Smooth muscle cell of the brain vasculature (primary cell): ENCODE measurements around the gene SMIM8.

ENCODE experiments used
- DNase-seq: peaks from one replicate; pipeline ENCODE4 v3.0.0-alpha.2; 2012; ENCODE audit warnings: low read depth, low spot score

Gene SMIM8

DNA sequence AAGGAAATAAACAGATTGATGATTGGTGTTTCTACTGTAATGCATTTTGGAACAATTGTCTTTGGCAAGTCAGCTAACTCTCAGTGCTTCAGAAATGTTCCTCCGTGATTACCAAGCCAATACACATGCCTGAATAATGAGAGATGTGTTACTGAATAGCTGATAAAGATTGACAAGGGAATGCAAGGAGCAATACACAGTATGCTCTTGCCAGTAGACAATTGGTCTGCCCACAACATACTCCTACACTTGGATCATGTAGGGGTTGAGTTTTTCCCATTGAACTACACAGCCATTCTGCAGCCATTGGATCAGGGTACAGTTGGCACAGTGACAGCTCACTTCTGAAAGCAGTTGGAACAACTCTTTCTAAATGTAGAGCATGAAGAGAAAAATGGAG is 12.3 kb downstream of the SMIM8 start:
- no peak for DNase-seq

DNA sequence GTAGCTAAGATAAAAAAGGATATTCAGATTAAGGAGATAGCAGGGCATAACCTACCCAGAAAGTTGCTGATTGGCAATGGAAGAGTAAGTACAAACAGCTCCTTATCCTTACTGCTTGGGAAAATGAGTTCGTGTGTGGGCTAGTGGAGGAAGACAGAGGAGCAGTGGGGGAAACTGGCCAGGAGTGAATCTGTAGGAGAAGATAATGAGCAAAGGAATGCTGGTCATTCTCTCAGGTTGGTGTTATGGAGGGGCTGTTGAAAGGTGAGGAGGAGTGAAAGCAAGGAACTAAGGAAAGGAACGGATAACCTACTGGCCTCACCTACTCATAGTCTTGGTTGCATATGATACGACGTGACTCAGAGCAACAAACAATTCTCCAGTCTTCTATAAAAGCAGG is 14.0 kb downstream of the SMIM8 start:
- DNase-seq, result no peak

DNA sequence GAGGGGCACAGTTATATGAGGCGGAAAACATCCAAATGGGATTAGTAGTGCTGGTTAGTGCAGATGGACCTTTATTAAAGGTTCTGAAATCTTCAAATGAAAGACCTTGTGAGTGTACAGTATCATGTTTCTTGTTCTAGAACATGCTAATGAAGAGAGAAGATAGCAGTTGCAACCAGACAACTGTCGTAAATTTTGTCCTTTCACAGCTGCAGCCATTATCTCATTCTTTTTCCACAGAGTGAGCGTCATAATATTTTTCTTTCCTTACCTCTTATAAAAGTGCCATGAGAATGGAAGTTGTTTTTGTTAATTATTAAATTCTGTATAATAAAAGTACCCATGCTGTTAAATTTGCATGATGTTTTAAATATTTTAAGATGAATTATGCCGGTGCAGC is 17.8 kb downstream of the SMIM8 start:
- DNase-seq, result no peak

DNA sequence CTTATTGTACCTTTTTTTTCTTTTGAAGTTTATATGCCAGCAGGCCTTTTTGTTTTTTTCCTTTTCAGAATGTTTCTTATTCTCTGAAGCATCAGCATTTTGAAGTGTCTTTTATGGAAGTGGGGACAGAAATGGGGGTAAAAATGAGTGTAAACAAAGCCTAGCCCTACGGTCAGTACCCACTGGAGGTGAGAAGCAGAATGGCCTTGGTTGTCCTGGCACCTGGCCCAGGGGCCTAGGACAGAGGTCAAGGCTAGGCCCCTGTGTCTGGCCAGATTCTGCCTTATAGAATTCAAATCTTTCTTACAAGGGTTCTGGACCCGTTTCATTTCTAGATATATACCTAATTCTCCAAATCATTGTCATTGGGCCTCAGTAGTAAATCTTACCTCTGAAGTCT is 18.8 kb downstream of the SMIM8 start:
- DNase-seq, result no peak

DNA sequence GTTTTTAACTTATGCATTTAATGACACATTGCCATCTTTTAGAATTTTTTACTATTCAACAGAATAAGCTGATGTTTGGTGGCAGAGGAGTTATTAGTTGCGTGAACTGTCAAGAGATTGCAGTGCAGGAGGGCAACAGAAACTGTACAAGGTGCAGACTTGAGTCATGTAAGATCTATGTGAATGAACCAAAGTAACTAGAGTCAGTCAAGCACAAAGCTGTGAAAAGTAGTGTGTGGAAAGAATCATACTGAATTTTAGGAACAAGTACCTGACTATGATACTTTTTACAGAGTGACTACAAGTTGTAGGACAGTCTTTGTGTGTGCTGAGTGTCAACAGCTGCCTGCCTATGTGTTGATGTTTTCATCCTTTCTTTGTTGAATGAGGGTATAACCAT is 19.5 kb downstream of the SMIM8 start:
- DNase-seq, result no peak

DNA sequence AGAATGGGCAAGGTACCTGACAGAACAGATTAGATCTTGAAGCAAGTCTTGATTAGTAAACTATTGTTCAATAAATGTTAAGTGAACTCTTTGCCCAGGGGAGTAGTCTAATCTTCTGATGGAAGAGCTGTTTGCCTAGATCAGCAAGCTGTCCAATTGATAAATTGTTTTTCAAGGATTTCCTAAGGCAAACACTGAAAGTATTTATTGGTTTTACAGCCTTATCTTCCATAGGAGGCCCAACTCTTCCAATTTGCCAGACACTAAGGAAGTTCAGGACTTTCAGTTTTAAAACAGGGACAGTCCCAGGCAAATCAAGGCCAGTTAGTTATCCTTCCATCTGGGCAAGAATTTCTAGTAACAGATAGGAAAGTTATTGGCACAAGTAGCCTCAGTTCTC is 20.4 kb downstream of the SMIM8 start:
- DNase-seq, result no peak

DNA sequence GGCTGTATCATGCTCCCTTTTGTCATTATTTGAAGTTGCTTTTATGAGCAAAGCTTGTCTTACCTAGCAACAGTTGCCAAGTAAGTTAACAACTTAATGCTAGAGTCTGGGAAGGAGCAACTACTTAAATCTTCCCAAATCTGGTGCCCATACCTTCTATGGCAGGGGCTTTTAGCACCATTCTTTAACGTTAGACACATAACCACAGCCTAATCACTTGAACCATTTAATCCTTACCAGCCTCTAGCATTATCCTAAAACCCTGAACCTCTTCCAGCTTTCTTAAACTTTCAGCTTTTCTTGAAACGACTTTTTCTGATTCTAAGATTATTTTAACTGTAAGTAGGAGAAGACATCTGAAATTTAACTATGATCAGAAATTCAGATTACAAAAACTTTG is 22.3 kb downstream of the SMIM8 start, which contains the start of gene C6orf163:
TSS of gene C6orf163 (plus strand) at position 83 of the 400 bp plus-strand sequence. CDS start at position 370, 287 bp downstream.
- no peak for DNase-seq

DNA sequence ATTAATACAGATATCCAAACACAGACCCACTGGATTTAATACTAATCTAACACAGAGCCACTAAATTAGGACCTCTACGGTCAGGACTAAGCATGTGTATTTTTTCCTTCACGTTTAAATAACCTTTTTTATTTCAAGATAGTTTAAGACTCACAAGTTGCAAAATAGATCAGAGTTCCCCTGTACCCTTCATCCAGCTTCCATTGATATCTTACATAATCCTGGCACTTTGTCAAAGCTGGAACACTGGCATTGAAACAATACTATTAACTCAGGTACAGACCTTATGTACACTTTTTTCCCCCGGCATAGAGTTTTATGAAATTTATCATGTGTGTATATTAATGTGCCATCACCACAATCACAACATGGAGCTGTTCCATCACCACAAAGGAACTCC is 24.3 kb downstream of the SMIM8 start:
- no peak for DNase-seq

DNA sequence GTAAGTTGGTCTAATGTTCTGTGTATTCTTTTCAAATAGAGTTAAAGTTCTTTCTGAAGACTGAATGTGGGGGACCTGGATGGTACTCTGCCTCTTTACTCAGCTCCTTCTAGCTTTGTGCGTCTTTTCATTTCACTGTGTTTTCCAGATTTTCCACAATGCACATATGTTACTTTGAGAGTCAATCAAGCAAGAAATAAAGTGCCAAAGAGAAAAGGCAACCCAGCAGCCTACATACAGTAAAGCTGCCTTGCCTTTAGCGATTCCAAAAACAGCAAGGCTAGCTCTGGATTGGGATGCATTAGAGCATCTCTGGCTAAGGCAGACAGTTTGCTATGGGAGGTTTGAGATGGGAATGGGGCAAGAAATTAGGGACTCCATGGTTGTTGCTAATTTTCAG is 27.5 kb downstream of the SMIM8 start:
- DNase-seq, result no peak

DNA sequence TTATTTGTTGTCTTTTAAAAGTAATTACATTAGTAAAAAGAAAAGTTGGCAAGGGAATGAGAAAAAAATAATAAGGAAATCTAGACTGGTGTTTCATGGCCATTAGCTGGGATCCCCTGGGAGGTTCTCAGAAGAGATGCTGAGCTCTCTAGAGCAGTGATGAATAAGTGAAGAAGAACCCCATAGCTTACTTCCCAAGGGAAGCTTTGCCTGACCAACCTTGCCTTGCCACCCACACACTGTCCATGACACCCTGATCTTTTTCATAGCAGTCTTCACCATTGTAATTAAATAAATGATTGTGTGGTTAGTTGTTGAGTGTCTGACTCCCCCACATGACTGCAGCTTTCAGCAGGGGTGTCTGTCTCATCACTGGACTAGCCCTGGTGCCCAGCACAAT is 28.1 kb downstream of the SMIM8 start:
- no peak for DNase-seq

DNA sequence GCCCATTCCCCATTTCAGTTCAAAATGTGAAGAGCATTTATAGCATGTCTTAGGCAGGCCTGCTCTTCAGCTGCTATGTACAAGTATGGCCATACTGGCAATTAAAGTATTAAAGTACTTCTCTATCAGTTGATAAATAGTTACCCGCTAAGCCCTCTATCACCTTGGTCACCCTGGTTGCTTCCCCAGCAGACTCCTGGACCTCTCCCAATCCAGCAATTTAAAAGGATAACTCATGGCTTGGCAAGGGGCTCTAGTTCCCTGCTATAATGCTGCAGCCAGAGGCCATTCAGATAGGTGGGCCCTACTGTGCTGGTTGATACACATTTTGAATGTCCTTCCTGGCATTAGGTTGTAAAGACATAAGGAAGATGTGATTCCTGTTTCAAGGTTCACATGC is 29.2 kb downstream of the SMIM8 start:
- DNase-seq, result no peak

DNA sequence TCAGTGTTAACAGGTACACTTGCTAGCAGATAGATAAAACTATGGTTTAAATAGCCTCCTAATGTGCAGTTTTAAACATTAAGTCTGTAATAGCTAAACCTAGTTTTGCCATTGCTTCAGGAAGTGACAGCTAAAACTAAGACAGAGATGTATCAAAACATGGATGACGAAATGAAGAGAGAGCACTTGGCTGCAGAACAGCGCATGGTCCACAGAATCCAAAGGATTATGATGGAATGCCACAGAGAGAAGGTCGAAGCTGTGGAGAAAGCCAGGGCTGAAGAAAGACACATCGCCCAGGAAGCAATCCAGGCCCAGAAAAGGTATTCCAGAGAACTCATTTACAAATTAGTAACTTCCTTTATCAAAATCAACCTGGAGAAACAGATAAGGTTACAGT is 33.8 kb downstream of the SMIM8 start:
- DNase-seq, result no peak

DNA sequence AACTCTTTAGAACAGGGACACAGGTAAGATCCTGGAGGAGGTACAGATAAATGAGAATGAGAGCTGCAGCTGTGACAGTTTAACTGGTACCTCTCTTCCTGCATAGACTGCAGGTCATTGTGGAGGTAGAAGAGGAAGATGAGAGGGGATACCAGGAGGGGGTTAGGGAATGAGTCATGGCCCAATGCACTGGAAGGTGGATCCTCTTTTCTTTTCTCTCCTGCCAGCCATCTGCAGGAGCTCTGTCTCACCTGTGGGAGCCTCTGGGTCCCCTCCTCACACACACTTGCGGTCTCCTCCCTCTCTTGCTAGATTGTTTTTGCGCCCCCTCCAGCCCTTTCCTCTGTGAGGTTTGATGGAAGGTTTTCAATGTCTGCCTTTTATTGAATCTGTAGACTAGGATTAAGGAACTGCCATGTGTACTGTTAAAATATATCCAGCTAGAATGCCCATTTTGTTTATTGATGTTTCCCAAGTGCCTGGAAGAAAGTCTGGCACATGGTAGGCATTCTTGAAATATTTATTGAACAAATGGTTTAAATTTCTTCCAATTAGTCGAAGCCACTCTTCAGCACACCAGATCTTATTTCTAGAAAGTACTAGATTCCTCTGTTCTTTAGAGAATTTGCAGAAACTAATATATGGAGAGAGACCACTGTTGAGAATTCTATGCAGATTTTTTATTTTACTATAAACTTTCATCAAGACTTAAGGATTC is 35.2 kb downstream of the SMIM8 start:
- no peak for DNase-seq

DNA sequence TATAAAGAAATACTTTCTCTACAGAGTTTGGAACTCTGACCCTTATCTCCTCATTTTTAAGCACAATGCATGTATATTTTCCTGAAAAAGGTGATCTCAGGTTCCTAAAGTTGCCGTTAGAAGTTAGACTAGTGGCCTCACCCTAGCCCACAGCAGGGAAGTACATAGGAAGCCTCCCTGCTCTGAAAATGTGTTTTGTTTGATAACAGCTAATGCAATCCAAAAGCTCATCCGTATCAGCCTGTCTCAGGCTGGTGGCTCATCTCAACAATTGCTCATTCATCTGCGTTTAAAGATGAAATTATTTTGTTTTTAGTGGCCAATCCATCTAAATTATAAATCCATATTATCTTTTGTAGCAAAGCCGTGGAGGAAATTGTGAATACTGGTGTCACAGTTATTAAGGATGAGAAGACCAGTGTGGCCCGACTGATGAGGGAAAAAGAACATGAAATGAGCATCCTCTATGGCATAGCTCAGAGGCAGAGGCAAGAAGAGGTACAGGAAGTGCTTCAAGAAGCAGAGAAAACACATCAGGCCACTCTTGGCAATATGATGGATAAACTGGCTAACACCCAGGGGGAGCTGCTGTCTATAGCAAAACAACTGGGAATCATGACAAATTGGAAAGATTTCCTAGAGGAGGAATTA is 42.3 kb downstream of the SMIM8 start:
- no peak for DNase-seq

DNA sequence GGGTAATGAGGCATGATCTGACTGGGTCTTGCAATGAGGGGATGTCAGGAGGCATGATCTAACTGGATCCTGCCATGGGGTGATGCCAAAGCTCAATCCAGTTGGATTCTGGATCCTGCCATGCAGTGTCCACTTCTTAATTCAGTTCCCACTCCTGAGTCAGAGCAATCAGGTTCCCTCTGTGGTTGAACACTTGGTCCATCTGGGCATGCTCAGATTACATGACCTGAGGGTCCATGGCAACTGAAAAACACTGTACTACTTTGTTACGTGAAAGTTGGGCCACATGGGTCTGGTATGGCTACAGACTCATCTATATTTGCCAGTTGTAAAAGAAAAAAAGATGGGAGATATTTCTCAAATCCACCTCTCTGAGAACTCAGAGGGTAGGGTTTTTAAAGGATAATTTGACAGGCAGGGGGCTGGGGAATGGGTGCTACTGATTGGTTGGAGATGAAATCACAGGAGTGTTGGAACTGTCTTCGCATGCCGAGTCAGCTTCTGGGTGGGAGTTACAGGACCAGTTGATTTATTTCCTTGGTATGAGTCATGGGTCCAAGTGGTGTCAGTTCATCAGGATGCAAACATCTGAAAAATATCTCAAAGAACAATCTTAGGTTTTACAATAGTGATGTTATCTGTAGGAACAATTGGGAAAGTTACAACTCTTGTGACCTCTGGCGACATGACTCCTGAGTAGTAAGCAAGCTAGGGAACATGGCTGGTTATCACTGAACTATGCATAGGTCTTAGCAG is 43.9 kb downstream of the SMIM8 start:
- DNase-seq, result no peak

DNA sequence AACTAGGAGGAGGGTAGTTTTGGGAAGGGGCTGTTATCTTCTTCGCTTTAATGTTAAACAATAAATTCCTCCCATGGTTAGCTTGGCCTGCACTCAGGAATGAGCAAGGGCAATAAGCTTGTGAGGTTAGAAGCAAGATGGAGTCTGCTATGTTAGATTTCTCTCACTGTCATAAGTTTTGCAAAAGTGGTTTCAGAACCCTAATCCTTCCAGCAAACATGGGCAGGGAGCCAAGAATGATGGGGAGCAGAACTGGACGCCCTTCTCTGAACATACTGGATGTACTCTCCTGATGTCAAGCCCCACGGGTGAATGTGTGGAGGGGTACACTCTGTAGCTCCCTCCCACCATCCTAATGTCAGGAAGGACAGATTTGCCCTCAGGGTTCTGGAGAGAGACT is 44.5 kb downstream of the SMIM8 start:
- DNase-seq, result no peak

DNA sequence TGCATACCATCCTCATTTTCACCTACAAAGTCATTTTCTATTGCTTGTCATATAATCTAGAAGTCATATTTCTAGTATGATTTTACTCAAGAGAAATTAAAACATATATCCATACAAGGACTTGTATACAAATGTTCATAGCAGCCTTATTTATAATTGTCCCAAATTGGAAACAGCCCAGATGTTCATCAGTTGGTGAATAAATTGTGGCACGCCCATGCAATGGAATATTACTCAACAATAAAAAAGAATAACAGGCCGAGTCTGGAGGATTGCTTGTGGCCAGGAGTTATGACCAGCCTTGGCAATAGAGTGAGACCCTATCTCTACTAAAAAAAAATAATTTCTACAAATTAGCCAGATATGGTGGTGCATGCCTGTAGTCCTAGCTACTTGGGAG is 51.0 kb downstream of the SMIM8 start:
- DNase-seq, result no peak

DNA sequence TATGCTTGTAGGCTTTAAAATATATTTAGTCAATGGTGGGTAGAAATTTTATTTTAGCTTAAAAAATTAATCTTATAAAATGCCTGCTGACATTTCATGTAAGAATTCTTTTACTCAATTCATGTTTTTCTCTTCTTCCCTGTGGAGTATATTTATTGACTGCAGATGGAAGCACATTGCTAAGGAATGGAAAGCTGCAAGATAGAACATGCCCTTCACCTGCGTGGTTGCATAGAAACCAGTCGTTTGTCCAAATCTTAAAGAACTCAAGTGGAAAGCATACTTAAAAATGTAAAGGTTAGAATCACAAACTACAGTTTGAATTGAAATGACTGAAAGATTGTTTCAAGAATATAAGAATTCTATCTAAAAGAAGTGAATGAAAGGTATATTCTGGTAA is 52.9 kb downstream of the SMIM8 start:
- no peak for DNase-seq

DNA sequence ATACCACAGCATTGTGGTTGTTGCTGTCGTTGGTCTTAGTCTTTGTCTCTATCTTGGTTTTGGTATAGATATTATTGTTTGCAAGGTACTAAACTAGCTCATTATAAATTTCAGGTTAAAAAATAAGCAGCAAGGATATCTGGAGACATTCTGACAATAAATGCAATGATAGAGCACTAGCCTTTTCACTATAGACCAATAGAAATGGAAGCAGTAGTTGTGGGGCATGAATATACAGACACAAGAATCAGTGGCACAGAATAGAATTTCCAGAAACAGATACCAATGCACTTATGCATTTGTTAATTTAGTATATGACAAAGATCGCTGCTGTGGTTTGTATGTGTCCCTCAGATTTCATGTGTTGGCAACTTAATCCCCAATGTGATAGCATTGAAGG is 54.3 kb downstream of the SMIM8 start:
- DNase-seq, result no peak

DNA sequence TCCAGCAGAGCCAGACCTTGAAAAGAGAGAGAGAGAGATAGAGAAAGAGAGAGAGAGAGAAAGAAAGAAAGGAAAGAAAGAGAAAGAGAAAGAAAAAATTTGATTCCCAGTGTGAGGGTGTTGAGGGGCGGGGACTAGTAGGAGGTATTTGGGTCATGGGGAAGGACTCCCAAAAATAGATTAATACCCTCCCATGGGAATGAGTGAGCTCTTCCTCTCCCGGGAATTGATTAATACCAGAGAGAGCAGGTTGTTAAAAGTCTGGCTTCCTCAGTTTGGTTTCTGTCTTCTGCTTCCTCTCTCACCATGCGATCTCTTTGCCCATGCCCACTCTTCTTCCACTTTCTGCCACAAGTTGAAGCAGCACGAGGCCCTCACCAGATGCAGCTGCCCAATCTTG is 56.6 kb downstream of the SMIM8 start:
- no peak for DNase-seq

DNA sequence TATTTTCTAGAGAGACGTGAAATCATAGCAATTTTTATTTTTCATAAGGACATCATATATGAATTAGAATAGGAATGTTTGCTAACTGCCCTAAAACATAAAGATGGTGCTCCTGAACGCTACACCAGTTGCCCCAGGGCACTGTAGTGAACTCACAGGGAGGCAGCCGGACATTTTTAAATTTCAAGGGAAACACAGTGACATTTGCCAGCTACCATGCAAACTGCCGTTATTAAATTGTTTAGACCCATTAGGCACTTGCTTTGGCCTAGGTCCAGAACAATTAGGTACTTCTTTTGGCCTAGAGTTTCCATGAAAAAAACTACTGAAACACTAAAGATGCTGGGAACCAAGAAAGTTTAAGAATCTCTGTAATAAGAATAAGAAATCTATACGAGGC is 60.5 kb downstream of the SMIM8 start:
- no peak for DNase-seq

DNA sequence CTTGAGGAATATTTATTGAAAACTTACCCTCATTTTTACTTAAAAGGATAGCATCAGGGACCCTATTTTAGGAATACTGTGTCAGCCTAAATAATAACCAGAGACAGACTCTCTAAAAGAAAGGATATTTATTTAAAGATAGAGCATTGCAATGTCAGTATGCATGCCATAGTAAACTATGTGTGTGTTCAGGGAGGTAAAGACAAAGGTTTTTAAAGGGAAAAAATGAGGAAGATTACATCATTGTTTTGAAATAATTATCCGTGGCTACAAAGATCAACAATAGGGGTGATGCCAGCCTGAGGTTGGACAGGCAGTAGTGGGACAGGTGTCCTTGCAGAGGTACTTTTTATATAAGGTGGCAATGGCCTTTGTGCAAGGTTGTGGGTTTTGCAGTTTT is 61.6 kb downstream of the SMIM8 start:
- DNase-seq, result no peak

DNA sequence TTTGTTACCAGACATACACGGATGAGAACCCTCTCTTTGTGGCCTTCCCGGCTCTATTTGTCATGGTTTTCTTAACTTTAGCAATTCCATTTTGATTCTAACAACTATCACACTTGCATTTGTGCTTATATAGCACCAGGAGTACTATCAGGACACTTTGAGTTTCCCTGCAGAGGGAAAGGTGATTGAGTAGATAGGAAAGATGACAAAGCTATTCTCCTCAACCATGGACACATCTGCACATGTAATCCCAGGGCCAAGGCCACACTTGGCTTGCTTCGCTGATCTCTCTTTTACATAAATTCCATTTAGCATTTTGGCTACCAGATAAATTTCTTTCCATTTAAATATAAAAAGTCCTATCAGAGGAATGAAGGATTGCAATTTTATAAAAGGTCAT is 62.1 kb downstream of the SMIM8 start:
- DNase-seq, result no peak
